Mesenchymal stem cell (in vitro differentiated cells and primary cell): ENCODE measurements around the gene SAMMSON.

Experiments
- DNase-seq: peaks from one replicate; pipeline ENCODE4 v3.0.0-alpha.2; 2013
- H2AFZ ChIP-seq: one replicate; pipeline ENCODE4 v1.6.1; 2013; ENCODE audit warnings: low read depth, mild to moderate bottlenecking, control low read depth, inconsistent platforms, low read length, moderate library complexity
- H2AK5ac ChIP-seq: 2 replicates; pipeline ENCODE4 v1.6.1; 2013; ENCODE audit warnings: low read length, moderate library complexity, mild to moderate bottlenecking, inconsistent platforms; ENCODE audit not compliant: severe bottlenecking
- H2BK120ac ChIP-seq: one replicate; pipeline ENCODE4 v1.6.1; 2013; ENCODE audit warnings: low read depth, mild to moderate bottlenecking, inconsistent platforms, low read length, moderate library complexity
- H2BK12ac ChIP-seq, 2 experiments: one replicate each; pipeline ENCODE4 v1.6.1; 2013; ENCODE audit warnings: inconsistent platforms in 2 of 2, low read length in 2 of 2, mild to moderate bottlenecking in 2 of 2, moderate library complexity in 2 of 2, control low read depth in 1 of 2
- H2BK15ac ChIP-seq: one replicate; pipeline ENCODE4 v1.6.1; 2013; ENCODE audit warnings: mild to moderate bottlenecking, low read depth, inconsistent platforms; ENCODE audit not compliant: poor library complexity, severe bottlenecking
- H2BK5ac ChIP-seq: 2 replicates; pipeline ENCODE4 v1.6.1; 2013; ENCODE audit warnings: low read depth, mild to moderate bottlenecking, low read length, control low read depth, inconsistent platforms; ENCODE audit not compliant: poor library complexity, severe bottlenecking
- H3K14ac ChIP-seq, 2 experiments: one replicate each; pipeline ENCODE4 v1.6.1; 2013; ENCODE audit warnings: inconsistent platforms in 2 of 2, low read length in 2 of 2, control low read depth in 1 of 2, mild to moderate bottlenecking in 1 of 2, moderate library complexity in 1 of 2
- H3K18ac ChIP-seq, 2 experiments: one replicate each; pipeline ENCODE4 v1.6.1; 2013; ENCODE audit warnings: inconsistent platforms in 2 of 2, low read length in 2 of 2, control low read depth in 1 of 2, low read depth in 1 of 2, mild to moderate bottlenecking in 1 of 2
- H3K23ac ChIP-seq, 2 experiments: one replicate each; pipeline ENCODE4 v1.6.1; 2013; ENCODE audit warnings: inconsistent platforms in 2 of 2, low read length in 2 of 2, mild to moderate bottlenecking in 2 of 2, moderate library complexity in 2 of 2, control low read depth in 1 of 2
- H3K27ac ChIP-seq: 2 replicates; pipeline ENCODE4 v1.5.1; 2013; ENCODE audit warnings: mild to moderate bottlenecking, moderate library complexity, low read length, control low read depth, inconsistent platforms; ENCODE audit not compliant: poor library complexity, severe bottlenecking
- H3K27me3 ChIP-seq, 2 experiments: 2 replicates each; pipeline versions ENCODE4 v1.6.1 to v1.7.0; 2013; ENCODE audit warnings: low read length in 2 of 2, mild to moderate bottlenecking in 2 of 2, moderate library complexity in 2 of 2, control low read depth in 1 of 2, inconsistent platforms in 1 of 2; ENCODE audit not compliant: control insufficient read depth in 1 of 2, insufficient read depth in 1 of 2
- H3K36me3 ChIP-seq, 2 experiments: 2 replicates each; pipeline versions ENCODE4 v1.6.1 to v1.7.0; 2013; ENCODE audit warnings: low read length in 2 of 2, control low read depth in 1 of 2, inconsistent platforms in 1 of 2, low read depth in 1 of 2, mild to moderate bottlenecking in 1 of 2; ENCODE audit not compliant: insufficient read depth in 2 of 2, control insufficient read depth in 1 of 2
- H3K4ac ChIP-seq, 2 experiments: one replicate each; pipeline ENCODE4 v1.6.1; 2013; ENCODE audit warnings: inconsistent platforms in 2 of 2, low read length in 2 of 2, mild to moderate bottlenecking in 2 of 2, moderate library complexity in 2 of 2, control low read depth in 1 of 2, low read depth in 1 of 2
- H3K4me1 ChIP-seq: 2 replicates; pipeline ENCODE4 v1.6.1; 2013; ENCODE audit warnings: low read depth, low read length, control low read depth; ENCODE audit not compliant: control insufficient read depth, insufficient read depth
- H3K4me2 ChIP-seq: 2 replicates; pipeline ENCODE4 v1.6.1; 2013; ENCODE audit warnings: low read length, mild to moderate bottlenecking, inconsistent platforms; ENCODE audit not compliant: poor library complexity, severe bottlenecking
- H3K4me3 ChIP-seq, 2 experiments: 2 replicates each; pipeline versions ENCODE4 v1.5.1 to v1.7.0; 2013; ENCODE audit warnings: low read length in 2 of 2, mild to moderate bottlenecking in 2 of 2, control low read depth in 1 of 2, low read depth in 1 of 2; ENCODE audit not compliant: insufficient read depth in 1 of 2
- H3K79me1 ChIP-seq: replicated peaks from 2 replicates; pipeline ENCODE4 v1.6.1; 2013; ENCODE audit warnings: mild to moderate bottlenecking, control low read depth, low read length, inconsistent platforms; ENCODE audit not compliant: poor library complexity, severe bottlenecking
- H3K9ac ChIP-seq: 2 replicates; pipeline ENCODE4 v1.7.0; 2013; ENCODE audit warnings: mild to moderate bottlenecking, low read length, moderate library complexity
- H3K9me3 ChIP-seq: 2 replicates; pipeline ENCODE4 v1.7.0; 2013; ENCODE audit warnings: mild to moderate bottlenecking, low read length; ENCODE audit not compliant: control insufficient read depth
- H4K8ac ChIP-seq: one replicate; pipeline ENCODE4 v1.6.1; 2013; ENCODE audit warnings: inconsistent platforms, mild to moderate bottlenecking, low read length, moderate library complexity
- H4K91ac ChIP-seq: one replicate; pipeline ENCODE4 v1.6.1; 2013; ENCODE audit warnings: mild to moderate bottlenecking, low read length, inconsistent platforms
- WGBS: methylation state at CpG from one replicate; pipeline ENCODE4 v1.1.7; 2013; ENCODE audit warnings: mixed read lengths; 5-methylcytosine and 5-hydroxymethylcytosine counted together

SAMMSON gene

GRCh38 chr3:69976021-69976420 is 23.5 kb upstream of the SAMMSON start:
- H2BK5ac ChIP-seq: no peak overlapping the region
- no peak overlapping the region for H3K27ac ChIP-seq
- no peak overlapping the region for H2BK15ac ChIP-seq
- no peak overlapping the region for H3K14ac ChIP-seq
- 86% methylated on average over 2 of the region's 2 CpGs for WGBS
- H3K36me3 ChIP-seq: peaks cover 0 to 2% of the 10 kb centered on the region in 2 experiments
- no peak overlapping the region for H3K23ac ChIP-seq
- no peak for DNase-seq
- H3K18ac ChIP-seq: no peak overlapping the region
- H2AFZ ChIP-seq: no peak overlapping the region
- no peak overlapping the region for H2BK120ac ChIP-seq
- no peak overlapping the region for H3K4me2 ChIP-seq
- no peaks in the 10 kb centered on the region for H3K4me1 ChIP-seq
- no peaks in the 10 kb centered on the region for H3K79me1 ChIP-seq
- no peak overlapping the region for H3K4ac ChIP-seq
- H3K27me3 ChIP-seq: no peaks in the 10 kb centered on the region
- H2AK5ac ChIP-seq: no peak overlapping the region
- no peak overlapping the region for H3K4me3 ChIP-seq
- no peak overlapping the region for H3K9ac ChIP-seq
- peaks cover 15% of the 10 kb centered on the region for H3K9me3 ChIP-seq
- no peak overlapping the region for H2BK12ac ChIP-seq
- no peak overlapping the region for H4K8ac ChIP-seq
- no peak overlapping the region for H4K91ac ChIP-seq

GRCh38 chr3:69983546-69984265 is 15.8 kb upstream of the SAMMSON start:
- H3K18ac ChIP-seq: no peak overlapping the region

GRCh38 chr3:69985266-69985665 is 14.3 kb upstream of the SAMMSON start:
- Histone ChIP-seq H2BK12ac (no peak overlapping the region), H3K14ac (no peak overlapping the region), H2BK5ac (no peak overlapping the region), H4K91ac (no peak overlapping the region), H3K18ac (no peak overlapping the region), H2BK15ac (no peak overlapping the region), H3K23ac (no peak overlapping the region), H2AK5ac (no peak overlapping the region), H3K79me1 (no peaks in the 10 kb centered on the region), H3K27me3 (no peaks in the 10 kb centered on the region), H3K4me1 (no peaks in the 10 kb centered on the region), H2AFZ (no peak overlapping the region), H3K9me3 (no peaks in the 10 kb centered on the region), H4K8ac (no peak overlapping the region), H3K4me3 (no peak overlapping the region), H3K9ac (no peak overlapping the region), H3K36me3 (no peaks in the 10 kb centered on the region), H3K27ac (no peak overlapping the region), H2BK120ac (no peak overlapping the region), H3K4ac (no peak overlapping the region), H3K4me2 (no peak overlapping the region)
- 73% methylated on average over 3 of the region's 4 CpGs for WGBS
- no peak for DNase-seq

More at GRCh38 chr3:69983546-69984265, 15.8 kb upstream of the SAMMSON start:
- H3K14ac ChIP-seq: no peak overlapping the region
- H3K4ac ChIP-seq: no peak overlapping the region
- H3K4me3 ChIP-seq: no peak overlapping the region
- no peaks in the 10 kb centered on the region for H3K4me1 ChIP-seq
- no peaks in the 10 kb centered on the region for H3K36me3 ChIP-seq
- no peaks in the 10 kb centered on the region for H3K79me1 ChIP-seq
- H4K91ac ChIP-seq: no peak overlapping the region
- H3K27me3 ChIP-seq: no peaks in the 10 kb centered on the region
- H3K9ac ChIP-seq: no peak overlapping the region
- no peak overlapping the region for H3K4me2 ChIP-seq
- no peak overlapping the region for H2AFZ ChIP-seq
- WGBS: 94% methylated on average over 5 of the region's 5 CpGs
- no peak overlapping the region for H2BK5ac ChIP-seq
- H3K27ac ChIP-seq: peak overlapping the region; percentile 26
- no peak overlapping the region for H2AK5ac ChIP-seq
- H3K9me3 ChIP-seq: peaks cover 4% of the 10 kb centered on the region
- no peak overlapping the region for H2BK15ac ChIP-seq
- no peak overlapping the region for H2BK120ac ChIP-seq
- DNase-seq: no peak
- no peak overlapping the region for H2BK12ac ChIP-seq
- no peak overlapping the region for H4K8ac ChIP-seq
- no peak overlapping the region for H3K23ac ChIP-seq

GRCh38 chr3:69986419-69986818 is 13.1 kb upstream of the SAMMSON start:
- H2BK15ac ChIP-seq: no peak overlapping the region
- H3K4me2 ChIP-seq: no peak overlapping the region
- H3K79me1 ChIP-seq: no peaks in the 10 kb centered on the region
- no peak overlapping the region for H2BK5ac ChIP-seq
- WGBS: 89% methylated on average over 4 of the region's 6 CpGs
- H3K27ac ChIP-seq: no peak overlapping the region
- H3K4ac ChIP-seq: no peak overlapping the region
- H2AK5ac ChIP-seq: no peak overlapping the region
- H2AFZ ChIP-seq: no peak overlapping the region
- H3K4me3 ChIP-seq: no peak overlapping the region
- H2BK12ac ChIP-seq: no peak overlapping the region
- no peak overlapping the region for H3K18ac ChIP-seq
- no peaks in the 10 kb centered on the region for H3K4me1 ChIP-seq
- no peak overlapping the region for H2BK120ac ChIP-seq
- H4K91ac ChIP-seq: no peak overlapping the region
- H3K23ac ChIP-seq: no peak overlapping the region
- H3K27me3 ChIP-seq: no peaks in the 10 kb centered on the region
- H4K8ac ChIP-seq: no peak overlapping the region
- H3K9ac ChIP-seq: no peak overlapping the region
- DNase-seq: no peak
- H3K36me3 ChIP-seq: no peaks in the 10 kb centered on the region
- H3K14ac ChIP-seq: no peak overlapping the region
- no peaks in the 10 kb centered on the region for H3K9me3 ChIP-seq
